ENCODE data around the gene KLHL29. TPM values are rescaled to one million over a fixed set of nuclear protein-coding genes. Genes with fewer than 3 reads are reported as not detected.

KLHL29 gene
- total and polyA plus RNA-seq, 2 donors (not counting 1 experiment from before 2014, with no cell fraction given): 1.3 to 3.4 TPM

GRCh38 chr2:23351388-23352141, 33.4 kb upstream of the KLHL29 start:
- DNase-seq: peak; percentile 65
- 26% methylated on average over 36 of the region's 37 CpGs for WGBS (ENCODE audit: insufficient coverage)
- TF ChIP-seq, protein P1, sequence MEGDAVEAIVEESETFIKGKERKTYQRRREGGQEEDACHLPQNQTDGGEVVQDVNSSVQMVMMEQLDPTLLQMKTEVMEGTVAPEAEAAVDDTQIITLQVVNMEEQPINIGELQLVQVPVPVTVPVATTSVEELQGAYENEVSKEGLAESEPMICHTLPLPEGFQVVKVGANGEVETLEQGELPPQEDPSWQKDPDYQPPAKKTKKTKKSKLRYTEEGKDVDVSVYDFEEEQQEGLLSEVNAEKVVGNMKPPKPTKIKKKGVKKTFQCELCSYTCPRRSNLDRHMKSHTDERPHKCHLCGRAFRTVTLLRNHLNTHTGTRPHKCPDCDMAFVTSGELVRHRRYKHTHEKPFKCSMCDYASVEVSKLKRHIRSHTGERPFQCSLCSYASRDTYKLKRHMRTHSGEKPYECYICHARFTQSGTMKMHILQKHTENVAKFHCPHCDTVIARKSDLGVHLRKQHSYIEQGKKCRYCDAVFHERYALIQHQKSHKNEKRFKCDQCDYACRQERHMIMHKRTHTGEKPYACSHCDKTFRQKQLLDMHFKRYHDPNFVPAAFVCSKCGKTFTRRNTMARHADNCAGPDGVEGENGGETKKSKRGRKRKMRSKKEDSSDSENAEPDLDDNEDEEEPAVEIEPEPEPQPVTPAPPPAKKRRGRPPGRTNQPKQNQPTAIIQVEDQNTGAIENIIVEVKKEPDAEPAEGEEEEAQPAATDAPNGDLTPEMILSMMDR (IDR thresholded peaks at IDR 0.05): peak; percentile 67
- no peak for TF ChIP-seq EZH2 (IDR thresholded peaks at IDR 0.05; ENCODE audit: borderline replicate concordance, insufficient read depth, low read depth, low read length, poor library complexity, severe bottlenecking)
- peaks cover 7% of the 10 kb centered on the region for H3K4me1 Mint-ChIP-seq
- Histone ChIP-seq H2AFZ (ENCODE audit: insufficient read depth, low read depth, low read length, poor library complexity, severe bottlenecking) (peak overlapping the region; percentile 38), H3K27me3 (replicated peaks in 1 of 4; ENCODE audit: control extremely low read depth in 1 of 4, control insufficient read depth in 3 of 4, insufficient read depth in 4 of 4, low read length in 3 of 4) (peaks cover 0 to 25% (median 13%) of the 10 kb centered on the region in 4 experiments), H3K4me1 (ENCODE audit: control insufficient read depth in 2 of 2, insufficient read depth in 2 of 2, low read length in 2 of 2) (peaks cover 5 to 8% of the 10 kb centered on the region in 2 donors), H3K79me2 (ENCODE audit: control insufficient read depth, insufficient read depth, low read length) (no peaks in the 10 kb centered on the region), H3K27ac (ENCODE audit: low read length in 2 of 2) (no peak overlapping the region), H4K20me1 (ENCODE audit: control insufficient read depth, insufficient read depth, low read length, poor library complexity, severe bottlenecking) (no peaks in the 10 kb centered on the region), H3K9me3 (ENCODE audit: control extremely low read depth in 1 of 3, control insufficient read depth in 2 of 3, insufficient read depth in 1 of 3, low read length in 2 of 3) (peaks cover 0 to 8% (median 0%) of the 10 kb centered on the region in 3 donors), H3K9ac (ENCODE audit: low read length) (no peak overlapping the region), H3K36me3 (replicated peaks in 1 of 2; ENCODE audit: control extremely low read depth in 1 of 2, control insufficient read depth in 1 of 2, extremely low read depth in 1 of 2, insufficient read depth in 2 of 2, low read length in 1 of 2) (no peaks in the 10 kb centered on the region), H3K4me3 (ENCODE audit: control extremely low read depth in 1 of 5, extremely low read depth in 1 of 5, insufficient read depth in 1 of 5, low read depth in 2 of 5, low read length in 4 of 5) (no peak overlapping the region), H3K4me2 (replicated peaks; ENCODE audit: low read depth, low read length, poor library complexity, severe bottlenecking) (peak overlapping the region; percentile 47)
- peaks cover 34% of the 10 kb centered on the region for H3K27me3 Mint-ChIP-seq
- CTCF ChIA-PET: interaction anchor here (0.9 to 1.5 kb wide), 3 partner anchors 16 to 32 kb away, joined by 3 to 4 read pairs (median 4); no protein-coding TSS in a partner anchor
- ATAC-seq (ENCODE audit: low read depth): peak; percentile 63
- POLR2A ChIA-PET: no interaction called here
- H3K4me3 Mint-ChIP-seq: no peak overlapping the region
- no peaks in the 10 kb centered on the region for H3K9me3 Mint-ChIP-seq (ENCODE audit: insufficient read depth)
- H3K27ac Mint-ChIP-seq: no peak overlapping the region
- intact Hi-C loops (cut with micrococcal nuclease): no loop called here

DNA sequence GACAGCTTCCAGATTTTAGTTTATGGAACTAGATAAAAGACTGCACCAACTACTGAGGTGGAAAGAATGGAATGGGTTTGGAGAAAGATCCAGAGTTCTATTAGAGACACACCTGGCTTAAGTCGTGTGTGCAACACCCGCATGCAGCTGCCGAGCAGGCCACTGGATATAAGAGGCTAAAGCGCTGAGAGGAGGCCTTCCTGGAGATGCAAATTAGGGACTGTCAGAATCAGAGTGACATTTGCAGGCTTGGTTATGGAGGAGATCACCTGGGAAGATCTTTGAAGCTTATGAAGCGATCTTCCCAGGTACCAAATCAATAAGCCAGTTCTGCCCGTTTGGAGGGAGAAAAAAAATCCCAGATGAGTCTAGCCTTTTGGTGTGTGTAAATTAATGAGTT, 30.4 kb upstream of the KLHL29 start:
- Mint-ChIP-seq H3K4me1 (peaks cover 7% of the 10 kb centered on the region), H3K9me3 (ENCODE audit: insufficient read depth) (no peaks in the 10 kb centered on the region), H3K27ac (no peak overlapping the region), H3K27me3 (peaks cover 40% of the 10 kb centered on the region), H3K4me3 (no peak overlapping the region)
- no peaks in the 10 kb centered on the region for H3K36me3 ChIP-seq (replicated peaks in 1 of 2; ENCODE audit: control extremely low read depth in 1 of 2, control insufficient read depth in 1 of 2, extremely low read depth in 1 of 2, insufficient read depth in 2 of 2, low read length in 1 of 2)
- H2AFZ ChIP-seq (ENCODE audit: insufficient read depth, low read depth, low read length, poor library complexity, severe bottlenecking): no peak overlapping the region
- CTCF ChIA-PET: interaction anchor here (0.8 kb wide), 1 partner anchor 9 kb away, joined by 3 read pairs; no protein-coding TSS in a partner anchor
- POLR2A ChIA-PET: no interaction called here
- no peak overlapping the region for H3K4me2 ChIP-seq (replicated peaks; ENCODE audit: low read depth, low read length, poor library complexity, severe bottlenecking)
- H3K27me3 ChIP-seq (replicated peaks in 1 of 4; ENCODE audit: control extremely low read depth in 1 of 4, control insufficient read depth in 3 of 4, insufficient read depth in 4 of 4, low read length in 3 of 4): peaks cover 0 to 25% (median 13%) of the 10 kb centered on the region in 4 experiments
- 53% methylated on average over 3 of the region's 6 CpGs for WGBS (ENCODE audit: insufficient coverage)
- H3K9me3 ChIP-seq (ENCODE audit: control extremely low read depth in 1 of 3, control insufficient read depth in 2 of 3, insufficient read depth in 1 of 3, low read length in 2 of 3): peaks cover 0 to 2% (median 0%) of the 10 kb centered on the region in 3 donors
- no peaks in the 10 kb centered on the region for H4K20me1 ChIP-seq (ENCODE audit: control insufficient read depth, insufficient read depth, low read length, poor library complexity, severe bottlenecking)
- H3K79me2 ChIP-seq (ENCODE audit: control insufficient read depth, insufficient read depth, low read length): no peaks in the 10 kb centered on the region
- ATAC-seq (ENCODE audit: low read depth) (no peak), DNase-seq (no peak)
- no peak overlapping the region for H3K4me3 ChIP-seq (ENCODE audit: control extremely low read depth in 1 of 5, extremely low read depth in 1 of 5, insufficient read depth in 1 of 5, low read depth in 2 of 5, low read length in 4 of 5)
- TF ChIP-seq, protein P1 (IDR thresholded peaks at IDR 0.05): no peak
- TF ChIP-seq EZH2 (IDR thresholded peaks at IDR 0.05; ENCODE audit: borderline replicate concordance, insufficient read depth, low read depth, low read length, poor library complexity, severe bottlenecking): no peak
- no peak overlapping the region for H3K27ac ChIP-seq (ENCODE audit: low read length in 2 of 2)
- H3K9ac ChIP-seq (ENCODE audit: low read length): no peak overlapping the region
- peaks cover 5 to 8% of the 10 kb centered on the region in 2 donors for H3K4me1 ChIP-seq (ENCODE audit: control insufficient read depth in 2 of 2, insufficient read depth in 2 of 2, low read length in 2 of 2)
- intact Hi-C loops (cut with micrococcal nuclease): no loop called here

Measured in B cell (primary cell).